H1 (cell line): ENCODE results near the gene PTPRD. TPM values are rescaled to one million over a fixed set of nuclear protein-coding genes. Genes with fewer than 3 reads are reported as not detected.

ENCODE experiments used
- FOSL1 ChIP-seq: IDR thresholded peaks from 2 replicates; pipeline ENCODE4 v1.6.1; 2011; ENCODE audit warnings: mild to moderate bottlenecking, low read depth, low read length, moderate library complexity; ENCODE audit not compliant: insufficient read depth
- GTF2F1 ChIP-seq: IDR thresholded peaks from 2 replicates; pipeline ENCODE4 v1.6.1; 2012; ENCODE audit warnings: low read depth, low read length, improper control_type of control experiment, borderline replicate concordance
- SIX5 ChIP-seq: IDR thresholded peaks from 2 replicates; pipeline ENCODE4 v1.6.1; 2011; ENCODE audit warnings: mild to moderate bottlenecking, low read depth, low read length
- polyA plus RNA-seq, 7 experiments: library from polyadenylated mRNA; depleted of rRNA in 3 of 7; stranded (reverse) in 5 of 7; unstranded in 2 of 7; fragments of >200 nt in 5 of 7; fragments of 200-250 nt in 2 of 7; gene quantifications; 1 replicate in 5 of 7; 2 replicates in 1 of 7; 4 replicates in 1 of 7; pipeline versions ENCODE4 v1.2.1 to v1.2.3, GENCODE V29; 2011 to 2013; ENCODE audit warnings: missing spikeins in 2 of 7, mixed read lengths in 2 of 7
- total RNA-seq: library from RNA; stranded (reverse); fragmentation: NEBNext Ultra II Directional; extraction: Animal tissue kit (Norgen Biotek cat#: 25700); gene quantifications from 2 replicates; pipeline ENCODE4 v1.2.1, GENCODE V29; 2021

PTPRD gene
- total and polyA plus RNA-seq, 2 of the 8 experiments (the other 6 are each of a cell fraction or from before 2014, with no cell fraction given) = 17.2 to 77.0 TPM

DNA sequence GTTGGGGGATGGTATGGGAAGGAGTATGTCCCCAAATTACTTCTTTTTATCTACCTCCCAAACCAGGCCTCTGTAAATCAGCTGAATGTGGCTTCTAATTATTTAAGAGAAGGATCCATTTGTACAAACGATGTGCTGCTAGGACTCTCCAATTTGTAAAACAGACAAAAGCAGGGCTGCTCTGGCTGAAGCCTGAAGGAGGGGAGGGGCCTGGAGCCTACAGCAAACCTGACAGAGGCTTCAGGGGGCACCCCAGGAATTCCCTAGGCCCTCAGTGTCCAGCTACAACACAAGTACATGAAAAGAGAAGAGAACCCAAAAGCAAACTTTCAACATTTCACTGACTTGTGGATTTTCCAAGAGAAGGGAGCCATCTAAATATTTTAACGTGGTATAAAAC is 1873.9 kb downstream of the PTPRD start (continued):
- TF ChIP-seq SIX5 (no peak), GTF2F1 (no peak), FOSL1 (no peak)
